Coronary artery (tissue), 2 donors: Measurements from ENCODE around the gene IFNA21.

Experiments
- DNase-seq: peaks from one replicate; pipeline ENCODE4 v3.0.0-alpha.2; 2017; ENCODE audit warnings: low spot score
- H3K27ac ChIP-seq, 2 donors: fragments of 200-600 bp; sonication (generic); one replicate each; pipeline ENCODE4 v1.5.1; 2016 to 2019
- H3K4me3 ChIP-seq: fragments of 200-600 bp; sonication (generic); 2 replicates; pipeline ENCODE4 v1.5.1; 2016; ENCODE audit warnings: mild to moderate bottlenecking, moderate library complexity
- CTCF ChIP-seq: fragments of 200-600 bp; sonication (generic); IDR thresholded peaks from one replicate; pipeline ENCODE4 v1.5.1; 2019; ENCODE audit warnings: antibody characterized with exemption

The IFNA21 gene

GRCh38 chr9:21174671-21175070 lies 8.2 kb upstream of the IFNA21 start:
- Histone ChIP-seq H3K27ac (no peak overlapping the region), H3K4me3 (no peak overlapping the region)
- no peak for TF ChIP-seq CTCF
- DNase-seq, result no peak

GRCh38 chr9:21172156-21172555 lies 5.7 kb upstream of the IFNA21 start:
- no peak overlapping the region for H3K27ac ChIP-seq
- no peak for TF ChIP-seq CTCF
- no peak for DNase-seq
- no peak overlapping the region for H3K4me3 ChIP-seq

DNA sequence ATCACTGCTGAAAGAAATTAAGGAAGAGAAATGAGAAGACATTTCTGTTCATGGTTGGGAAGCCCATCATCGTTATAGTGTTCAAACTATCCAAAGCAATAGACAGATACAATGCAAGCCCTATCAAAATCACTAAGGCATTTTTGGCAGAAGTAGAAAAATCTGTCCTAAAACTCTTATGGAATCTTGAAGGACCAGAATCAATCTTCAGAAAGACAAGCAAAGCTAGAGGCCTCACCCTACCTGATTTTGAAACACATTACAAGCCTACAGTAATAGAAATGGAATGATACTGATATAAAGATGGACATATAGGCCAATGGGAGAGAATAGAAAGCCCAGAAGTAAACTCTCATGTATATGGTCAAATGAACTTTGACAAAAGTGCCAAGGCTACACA lies 4.9 kb upstream of the IFNA21 start:
- no peak for DNase-seq
- Histone ChIP-seq H3K4me3 (no peak overlapping the region), H3K27ac (no peak overlapping the region)
- TF ChIP-seq CTCF, result no peak

- H3K27ac ChIP-seq, result no peak overlapping the region
- TF ChIP-seq CTCF, result no peak
- H3K4me3 ChIP-seq, result no peak overlapping the region
- no peak for DNase-seq
Measured at GRCh38 chr9:21165516-21165915, 944 bp downstream of the IFNA21 start.

GRCh38 chr9:21160178-21160577 lies 6.3 kb downstream of the IFNA21 start:
- Histone ChIP-seq H3K27ac (no peak overlapping the region), H3K4me3 (no peak overlapping the region)
- DNase-seq, result no peak
- TF ChIP-seq CTCF, result no peak

GRCh38 chr9:21155501-21155900 lies 11.0 kb downstream of the IFNA21 start:
- no peak for DNase-seq
- H3K27ac ChIP-seq, result no peak overlapping the region
- no peak overlapping the region for H3K4me3 ChIP-seq
- no peak for TF ChIP-seq CTCF

GRCh38 chr9:21154018-21154608 lies 12.3 kb downstream of the IFNA21 start:
- no peak overlapping the region for H3K27ac ChIP-seq
- TF ChIP-seq CTCF, result no peak
- H3K4me3 ChIP-seq, result no peak overlapping the region
- DNase-seq, result no peak
